Neural crest cell (in vitro differentiated cells): ENCODE measurements around the gene COQ10A. TPM values are rescaled to one million over a fixed set of nuclear protein-coding genes. Genes with fewer than 3 reads are reported as not detected.

Experiments
- DNase-seq: peaks from one replicate; pipeline ENCODE4 v3.0.0; 2021; ENCODE audit warnings: low read depth, mixed read lengths, low spot score
- H3K27ac Mint-ChIP-seq: one replicate; pipeline ENCODE4 v1.8.0; 2021; ENCODE audit warnings: mild to moderate bottlenecking, mixed read lengths; ENCODE audit not compliant: unreplicated experiment
- H3K27me3 Mint-ChIP-seq: 2 replicates; pipeline ENCODE4 v1.8.0; 2021; ENCODE audit warnings: low read depth, mild to moderate bottlenecking, mixed read lengths
- H3K36me3 Mint-ChIP-seq: 2 replicates; pipeline ENCODE4 v1.8.0; 2021; ENCODE audit warnings: low read depth, mild to moderate bottlenecking, mixed read lengths
- H3K4me1 Mint-ChIP-seq: 2 replicates; pipeline ENCODE4 v1.8.0; 2021; ENCODE audit warnings: mixed read lengths
- H3K4me3 Mint-ChIP-seq: one replicate; pipeline ENCODE4 v1.8.0; 2021; ENCODE audit warnings: mild to moderate bottlenecking, mixed read lengths
- H3K9me3 Mint-ChIP-seq: 2 replicates; pipeline ENCODE4 v1.8.0; 2021; ENCODE audit warnings: mixed read lengths
- CTCF ChIP-seq: fragments of 200-600 bp; sonication (generic); conservative IDR thresholded peaks from 2 replicates; pipeline ENCODE4 v1.5.0; 2021; ENCODE audit warnings: antibody characterized with exemption, mild to moderate bottlenecking
- total RNA-seq: library from RNA; stranded (reverse); gene quantifications from 2 replicates; pipeline ENCODE4 v1.2.1, GENCODE V29; 2021

The COQ10A gene
- total RNA-seq, 1 donor from 2014 or later = 23.3 TPM

- H3K36me3 Mint-ChIP-seq = peaks cover 11% of the 10 kb centered on the region
- no peak for TF ChIP-seq CTCF
- no peak for DNase-seq
- peaks cover 25% of the 10 kb centered on the region for H3K4me1 Mint-ChIP-seq
- no peaks in the 10 kb centered on the region for H3K27me3 Mint-ChIP-seq
- peak overlapping the region; percentile 94 for H3K4me3 Mint-ChIP-seq
- H3K27ac Mint-ChIP-seq = no peak overlapping the region
- H3K9me3 Mint-ChIP-seq = no peaks in the 10 kb centered on the region
Measured at GRCh38 chr12:56255671-56256070, 11.1 kb upstream of the COQ10A start.

- Mint-ChIP-seq H3K27me3 (no peaks in the 10 kb centered on the region), H3K27ac (no peak overlapping the region), H3K4me3 (peak overlapping the region; percentile 94), H3K9me3 (no peaks in the 10 kb centered on the region), H3K36me3 (peaks cover 11% of the 10 kb centered on the region), H3K4me1 (peaks cover 25% of the 10 kb centered on the region)
- TF ChIP-seq CTCF = no peak
- DNase-seq = no peak
Measured at GRCh38 chr12:56256326-56256960, 10.3 kb upstream of the COQ10A start.

- TF ChIP-seq CTCF = no peak
- Mint-ChIP-seq H3K27ac (no peak overlapping the region), H3K4me1 (peaks cover 25% of the 10 kb centered on the region), H3K27me3 (no peaks in the 10 kb centered on the region), H3K4me3 (peak overlapping the region; percentile 94), H3K9me3 (no peaks in the 10 kb centered on the region), H3K36me3 (peaks cover 8% of the 10 kb centered on the region)
- no peak for DNase-seq
Measured at GRCh38 chr12:56257071-56257470, 9.7 kb upstream of the COQ10A start.

- TF ChIP-seq CTCF = no peak
- DNase-seq = peak; percentile 38
- H3K27ac Mint-ChIP-seq = peak overlapping the region; percentile 88
- H3K9me3 Mint-ChIP-seq = no peaks in the 10 kb centered on the region
- peaks cover 8% of the 10 kb centered on the region for H3K36me3 Mint-ChIP-seq
- no peaks in the 10 kb centered on the region for H3K27me3 Mint-ChIP-seq
- peaks cover 25% of the 10 kb centered on the region for H3K4me1 Mint-ChIP-seq
- peak overlapping the region; percentile 94 for H3K4me3 Mint-ChIP-seq
Measured at GRCh38 chr12:56257491-56258067, 9.2 kb upstream of the COQ10A start.

- Mint-ChIP-seq H3K4me1 (peaks cover 25% of the 10 kb centered on the region), H3K4me3 (peak within 1 kb of the TSS; percentile 94), H3K27ac (peak within 1 kb of the TSS; percentile 93), H3K9me3 (no peaks in the 10 kb centered on the region), H3K27me3 (no peaks in the 10 kb centered on the region), H3K36me3 (peaks cover 8% of the 10 kb centered on the region)
- peak; percentile 84 for TF ChIP-seq CTCF
- DNase-seq = peak; percentile 74
Measured at GRCh38 chr12:56258068-56258819, 8.5 kb upstream of the COQ10A start, which contains the start of gene ANKRD52. Gene ANKRD52 (minus strand): TSS chr12:56258384. CDS start chr12:56258269, 115 bp downstream.
